COLO829 (cell line): ENCODE measurements around the gene PLPP1.

Source experiments
- DNase-seq: peaks from one replicate; pipeline ENCODE4 v3.0.0; 2012; ENCODE audit warnings: low spot score

PLPP1 gene

DNA sequence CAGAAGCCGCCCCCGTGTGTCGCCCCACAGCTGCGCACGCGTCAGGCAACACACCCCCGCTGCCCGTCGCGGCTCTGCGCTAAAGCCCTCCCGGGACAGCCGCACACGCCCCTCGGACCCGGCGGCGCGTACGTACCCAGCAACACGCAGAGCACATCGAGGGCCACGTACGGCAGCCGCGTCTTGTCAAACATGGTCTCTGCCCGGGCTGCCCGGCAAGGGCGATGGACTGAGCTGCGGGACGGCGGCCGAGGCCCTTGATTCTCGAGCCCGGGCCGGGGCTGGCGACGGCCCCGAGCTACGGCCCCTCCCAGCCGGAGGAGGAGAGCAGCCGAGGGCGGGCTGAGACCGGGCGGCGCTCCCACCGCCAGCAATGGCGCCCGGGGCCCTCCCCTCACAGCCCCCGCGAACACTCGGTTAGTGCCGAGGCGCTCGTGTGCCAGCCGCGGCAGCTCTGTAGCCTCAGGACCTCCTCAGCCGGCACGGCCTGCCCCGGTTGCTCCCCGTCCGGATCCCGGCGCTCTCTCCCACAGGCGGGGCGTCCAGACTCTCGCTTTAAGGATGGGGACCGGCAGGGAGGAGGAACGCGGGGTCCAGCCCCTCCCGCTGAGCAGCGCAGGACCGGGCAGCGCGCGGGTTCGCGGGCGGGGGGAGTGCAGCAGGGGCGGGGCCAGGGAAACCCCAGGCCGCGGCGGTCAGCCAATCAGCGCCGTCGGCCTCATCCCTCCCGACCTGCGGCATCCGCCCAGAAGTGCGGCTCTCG lies at the start of gene PLPP1:
PLPP1 (minus strand) TSS at position 529 of the 763 bp plus-strand sequence; CDS start at position 194, 335 bp downstream.
- peak; percentile 54 for DNase-seq

DNA sequence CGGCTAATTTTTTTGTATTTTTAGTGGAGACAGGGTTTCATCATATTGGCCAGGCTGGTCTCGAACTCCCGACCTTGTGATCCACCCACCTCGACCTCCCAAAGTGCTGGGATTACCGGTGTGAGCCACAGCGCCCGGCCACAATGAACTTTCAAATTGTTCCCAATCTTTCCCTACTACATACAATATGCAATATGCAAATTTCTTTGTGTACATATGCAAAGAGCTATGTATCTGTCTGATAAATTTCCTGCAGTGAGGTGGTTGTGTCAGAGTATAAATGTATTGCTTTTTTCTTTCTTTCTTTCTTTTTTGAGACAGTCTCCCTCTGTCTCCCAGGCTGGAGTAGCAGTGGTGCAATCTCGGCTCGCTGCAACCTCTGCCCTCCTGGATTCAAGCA lies 48.8 kb upstream of the PLPP1 start:
- DNase-seq = no peak

GRCh38 chr5:55582256-55582655 lies 47.5 kb upstream of the PLPP1 start:
- no peak for DNase-seq

DNA sequence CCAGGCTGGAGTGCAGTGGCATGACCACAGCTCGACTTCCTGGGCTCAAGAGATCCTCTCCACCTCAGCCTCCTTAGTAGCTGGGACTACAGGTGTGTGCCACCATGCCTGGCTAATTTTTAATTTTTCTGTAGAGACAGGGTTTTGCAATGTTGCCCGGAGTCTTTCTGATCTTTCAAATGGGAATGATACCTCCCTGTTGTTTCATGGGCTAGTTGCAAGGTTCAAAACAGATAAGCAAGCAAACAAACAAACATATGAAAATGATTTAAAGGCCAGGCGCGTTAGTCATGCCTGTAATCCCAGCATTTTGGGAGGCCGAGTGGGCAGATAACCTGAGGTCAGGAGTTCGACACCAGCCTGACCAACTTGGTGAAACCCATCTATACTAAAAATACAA lies 45.3 kb upstream of the PLPP1 start:
- no peak for DNase-seq

DNA sequence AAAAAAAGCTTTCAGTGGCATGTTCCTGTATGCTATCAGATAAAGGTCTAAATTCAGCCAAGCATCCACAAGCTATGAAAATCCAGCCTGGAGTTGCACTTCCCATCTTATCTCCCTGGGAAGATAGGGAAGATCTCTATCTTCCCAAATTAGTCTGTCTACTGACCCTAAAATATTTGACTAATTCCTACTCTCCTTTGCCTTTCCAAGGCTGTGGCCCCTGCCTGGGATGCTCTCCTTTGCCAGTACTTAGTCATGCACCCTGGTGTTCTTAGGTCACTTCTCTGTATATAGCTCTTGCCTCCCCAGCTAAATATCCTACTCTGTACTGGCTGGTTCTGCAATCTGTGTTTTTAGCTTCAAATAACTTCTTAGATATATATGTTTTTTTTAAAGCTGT lies 44.0 kb upstream of the PLPP1 start:
- DNase-seq = no peak

DNA sequence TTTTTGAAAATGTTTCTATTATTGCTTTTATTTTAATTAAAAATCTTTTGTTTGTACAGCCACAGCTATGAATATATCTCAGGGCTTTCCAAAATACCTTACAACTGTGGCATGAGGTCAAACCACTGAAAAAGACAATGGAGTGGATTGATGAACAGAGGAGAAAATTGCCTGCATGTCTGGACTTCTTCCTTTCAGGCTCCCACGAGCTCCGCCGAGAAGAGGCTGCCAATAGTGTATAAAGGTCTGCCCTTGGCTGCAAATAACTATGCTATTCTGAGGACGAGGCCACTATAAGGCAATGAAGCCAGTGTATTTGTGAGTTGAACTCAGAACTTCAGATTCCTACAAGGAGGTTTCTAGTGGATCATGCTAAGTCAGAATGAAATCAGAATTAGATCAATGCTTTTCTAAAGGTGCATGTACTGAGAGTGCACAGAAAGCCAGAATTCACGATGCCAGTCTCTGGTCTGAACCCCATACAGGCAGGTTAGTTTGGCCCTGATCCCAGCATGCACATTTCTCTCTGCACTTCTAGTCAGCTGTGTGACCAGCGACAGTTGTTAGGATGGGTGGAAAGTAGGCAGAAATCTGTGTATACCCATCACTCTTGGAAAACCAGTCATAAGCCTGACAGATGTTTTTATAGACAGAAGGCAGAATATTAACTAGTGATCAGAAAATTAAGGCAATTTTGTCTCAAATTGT lies 42.7 kb upstream of the PLPP1 start:
- DNase-seq = peak; percentile 60

GRCh38 chr5:55576661-55577060 lies 41.9 kb upstream of the PLPP1 start:
- no peak for DNase-seq

DNA sequence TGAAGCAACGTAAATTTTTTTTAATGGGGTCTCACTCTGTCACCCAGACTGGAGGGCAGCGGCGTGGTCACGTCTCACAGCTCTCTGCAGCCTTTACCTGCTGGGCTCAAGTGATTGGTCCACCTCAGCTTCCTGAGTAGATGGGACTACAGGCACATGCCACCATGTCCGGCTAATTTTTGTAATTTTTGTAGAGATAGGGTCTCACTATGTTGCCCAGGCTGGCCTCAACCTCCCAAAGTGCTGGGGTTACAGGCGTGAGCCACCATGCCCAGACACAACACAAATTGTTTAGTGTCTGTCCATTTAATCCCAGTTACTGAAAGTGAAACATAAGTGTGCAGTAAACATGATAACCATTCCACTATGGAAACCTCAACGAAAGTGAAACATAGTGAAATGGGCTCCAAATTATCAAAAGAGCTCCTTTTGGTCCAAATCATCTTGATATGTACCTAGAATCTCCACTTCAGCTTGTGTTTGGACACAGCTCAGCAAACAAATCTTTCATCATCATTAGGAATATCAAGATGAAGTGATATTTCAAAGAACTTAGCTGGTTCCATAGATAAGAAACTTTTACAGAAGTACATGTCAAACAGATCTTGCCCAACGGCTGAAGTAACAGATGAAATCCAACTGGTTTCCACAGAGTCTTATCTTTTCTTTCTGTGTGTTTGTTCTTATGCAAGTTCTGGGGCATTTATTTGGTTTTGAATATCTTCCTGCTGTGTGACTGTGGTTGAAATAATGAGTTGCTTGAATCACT lies 41.2 kb upstream of the PLPP1 start:
- DNase-seq = no peak

GRCh38 chr5:55572600-55572999 lies 37.8 kb upstream of the PLPP1 start:
- DNase-seq = no peak

DNA sequence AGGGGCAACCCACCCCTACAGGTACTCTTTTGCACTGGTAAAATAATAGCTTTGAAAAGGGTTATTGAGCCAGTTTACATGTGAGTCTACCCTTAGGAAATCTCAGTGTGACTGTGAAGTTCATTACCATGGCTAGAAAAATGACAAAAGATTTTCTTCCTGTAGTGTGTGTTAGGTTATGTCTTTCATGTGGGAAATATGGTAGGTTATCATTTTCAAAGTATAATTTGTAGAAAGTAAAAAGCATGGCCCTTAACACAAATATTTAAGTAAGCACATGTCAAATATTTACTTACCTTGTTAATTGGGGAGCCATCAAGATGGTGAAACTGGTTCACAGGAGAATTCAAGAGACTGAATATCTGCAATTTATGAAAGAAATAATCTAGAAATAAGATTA lies 37.3 kb upstream of the PLPP1 start:
- DNase-seq = no peak

- DNase-seq = no peak
Measured at GRCh38 chr5:55570570-55570969, 35.8 kb upstream of the PLPP1 start.

DNA sequence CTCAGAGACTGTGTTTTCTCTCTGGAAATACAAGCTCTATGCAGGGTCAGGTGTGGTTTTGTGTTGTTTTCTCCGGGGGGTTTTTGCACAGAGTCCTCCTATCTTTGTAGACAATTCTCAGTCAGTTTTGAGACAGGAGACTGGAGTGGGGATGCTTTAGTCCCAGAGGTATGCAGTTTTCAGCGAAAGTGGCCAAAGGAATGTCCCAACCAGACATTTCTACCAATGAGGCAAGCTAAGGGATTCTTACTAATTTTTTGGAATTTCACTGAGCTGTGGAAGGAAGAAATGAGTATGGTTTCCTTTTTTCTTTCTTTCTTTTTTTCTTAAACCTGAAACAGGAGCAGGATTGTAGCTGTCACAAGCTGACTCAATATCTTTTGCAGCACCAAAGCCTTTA lies 35.3 kb upstream of the PLPP1 start:
- DNase-seq = no peak

DNA sequence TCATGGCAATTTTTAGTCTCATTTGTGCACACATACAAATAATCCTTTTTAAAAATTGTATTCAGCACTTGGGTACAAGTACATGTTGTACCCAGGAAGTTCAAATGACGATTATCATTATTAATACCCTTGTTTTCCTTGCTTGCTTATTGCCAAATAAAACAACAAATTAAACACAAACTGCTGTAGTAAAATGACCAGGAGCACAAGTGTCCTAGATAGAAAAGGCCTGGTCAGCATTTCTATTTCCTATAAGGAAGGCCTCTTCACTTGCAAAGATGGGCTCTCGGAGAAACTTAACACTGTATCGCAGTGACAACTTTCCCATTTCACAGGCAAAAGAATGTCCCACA lies 34.7 kb upstream of the PLPP1 start:
- DNase-seq = no peak

- DNase-seq = no peak
Measured at GRCh38 chr5:55568654-55569512, 34.1 kb upstream of the PLPP1 start.

- DNase-seq = no peak
Measured at GRCh38 chr5:55564721-55565120, 30.0 kb upstream of the PLPP1 start.

DNA sequence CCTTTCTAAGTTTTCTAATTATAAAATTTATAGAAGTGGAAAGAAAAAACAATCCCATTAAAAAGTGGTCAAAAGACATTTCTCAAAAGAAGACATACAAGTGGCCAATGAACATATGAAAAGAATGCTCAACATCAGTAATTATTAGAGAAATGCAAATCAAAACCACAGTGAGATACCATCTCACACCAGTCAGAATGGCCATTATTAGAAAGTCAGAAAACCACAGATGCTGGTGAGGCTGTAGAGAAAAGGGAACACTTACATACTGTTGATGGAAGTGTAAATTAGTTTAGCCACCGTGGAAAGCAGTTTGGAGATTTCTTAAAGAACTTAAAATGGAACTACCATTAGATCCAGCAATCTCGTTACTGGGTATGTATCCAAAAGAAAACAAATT lies 23.7 kb upstream of the PLPP1 start:
- no peak for DNase-seq

GRCh38 chr5:55557123-55557522 lies 22.4 kb upstream of the PLPP1 start:
- DNase-seq = no peak

GRCh38 chr5:55554585-55555202 lies 19.9 kb upstream of the PLPP1 start:
- DNase-seq = no peak

DNA sequence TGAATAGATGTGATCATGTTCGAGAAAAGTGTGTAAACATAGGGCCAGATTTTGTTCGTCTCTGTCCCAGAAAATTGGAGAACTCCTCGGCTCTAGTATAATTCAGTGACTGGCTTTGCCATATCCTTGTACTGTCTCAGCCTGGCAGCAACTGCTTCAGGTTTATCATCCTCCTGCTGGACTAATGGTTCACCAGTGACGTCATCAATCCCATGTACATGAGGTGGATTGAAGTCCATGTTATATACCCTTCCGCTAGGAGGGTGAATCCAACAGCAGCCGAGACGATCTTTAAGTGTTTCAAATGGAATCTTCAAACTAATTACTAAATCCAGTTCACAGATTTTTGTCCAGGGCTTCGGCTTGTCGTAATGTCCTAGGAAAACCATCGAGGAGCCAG lies 17.1 kb upstream of the PLPP1 start:
- no peak for DNase-seq

GRCh38 chr5:55551358-55551757 lies 16.6 kb upstream of the PLPP1 start:
- DNase-seq = no peak

DNA sequence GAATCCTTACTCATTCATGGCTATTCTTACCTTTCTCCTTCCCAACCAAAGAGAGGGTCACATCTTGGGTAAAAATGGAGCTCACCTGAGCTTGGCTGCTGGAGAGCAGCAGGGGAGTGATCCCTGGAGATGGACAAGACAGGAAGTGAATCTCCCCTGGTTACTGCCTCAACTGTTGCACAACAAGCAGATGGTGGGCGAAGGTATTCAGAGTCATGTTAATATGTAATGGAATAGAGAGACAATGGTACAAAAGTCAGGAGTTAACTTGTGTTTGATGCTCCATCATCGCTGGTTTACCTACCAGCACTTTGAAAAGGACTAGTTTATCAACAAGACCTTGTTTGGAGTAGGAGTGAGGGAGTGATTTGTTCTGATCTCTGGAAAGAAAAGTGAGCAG lies 13.0 kb upstream of the PLPP1 start:
- no peak for DNase-seq

DNA sequence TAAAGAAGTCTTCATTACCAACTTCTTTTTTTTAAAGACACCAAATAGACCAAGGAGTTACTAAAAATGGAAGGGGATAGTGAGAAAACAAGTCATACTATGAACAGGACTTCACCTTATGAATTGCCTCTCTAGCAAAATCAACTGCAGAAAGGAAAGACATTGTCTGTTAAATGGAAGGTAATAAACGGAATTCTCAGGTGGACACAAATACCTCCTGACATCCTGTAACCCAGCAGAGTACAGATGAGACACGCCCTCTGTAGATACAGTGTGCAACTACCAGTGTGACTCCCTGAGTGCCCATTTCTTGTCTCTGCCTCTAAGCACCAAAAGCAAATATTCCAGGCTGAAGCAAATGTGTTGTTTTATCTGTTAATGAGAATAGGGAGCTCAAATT lies 12.2 kb upstream of the PLPP1 start:
- no peak for DNase-seq
